GM19467 (cell line): Measurements from ENCODE around the gene PPP6R2.

ENCODE experiments used
- ATAC-seq: cut with Tn5 transposase; IDR thresholded peaks from one replicate; pipeline ENCODE4 v1.9.1; 2021; ENCODE audit warnings: mild to moderate bottlenecking, moderate library complexity; ENCODE audit not compliant: unreplicated experiment

The PPP6R2 gene, protein sequence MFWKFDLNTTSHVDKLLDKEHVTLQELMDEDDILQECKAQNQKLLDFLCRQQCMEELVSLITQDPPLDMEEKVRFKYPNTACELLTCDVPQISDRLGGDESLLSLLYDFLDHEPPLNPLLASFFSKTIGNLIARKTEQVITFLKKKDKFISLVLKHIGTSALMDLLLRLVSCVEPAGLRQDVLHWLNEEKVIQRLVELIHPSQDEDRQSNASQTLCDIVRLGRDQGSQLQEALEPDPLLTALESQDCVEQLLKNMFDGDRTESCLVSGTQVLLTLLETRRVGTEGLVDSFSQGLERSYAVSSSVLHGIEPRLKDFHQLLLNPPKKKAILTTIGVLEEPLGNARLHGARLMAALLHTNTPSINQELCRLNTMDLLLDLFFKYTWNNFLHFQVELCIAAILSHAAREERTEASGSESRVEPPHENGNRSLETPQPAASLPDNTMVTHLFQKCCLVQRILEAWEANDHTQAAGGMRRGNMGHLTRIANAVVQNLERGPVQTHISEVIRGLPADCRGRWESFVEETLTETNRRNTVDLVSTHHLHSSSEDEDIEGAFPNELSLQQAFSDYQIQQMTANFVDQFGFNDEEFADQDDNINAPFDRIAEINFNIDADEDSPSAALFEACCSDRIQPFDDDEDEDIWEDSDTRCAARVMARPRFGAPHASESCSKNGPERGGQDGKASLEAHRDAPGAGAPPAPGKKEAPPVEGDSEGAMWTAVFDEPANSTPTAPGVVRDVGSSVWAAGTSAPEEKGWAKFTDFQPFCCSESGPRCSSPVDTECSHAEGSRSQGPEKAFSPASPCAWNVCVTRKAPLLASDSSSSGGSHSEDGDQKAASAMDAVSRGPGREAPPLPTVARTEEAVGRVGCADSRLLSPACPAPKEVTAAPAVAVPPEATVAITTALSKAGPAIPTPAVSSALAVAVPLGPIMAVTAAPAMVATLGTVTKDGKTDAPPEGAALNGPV

DNA sequence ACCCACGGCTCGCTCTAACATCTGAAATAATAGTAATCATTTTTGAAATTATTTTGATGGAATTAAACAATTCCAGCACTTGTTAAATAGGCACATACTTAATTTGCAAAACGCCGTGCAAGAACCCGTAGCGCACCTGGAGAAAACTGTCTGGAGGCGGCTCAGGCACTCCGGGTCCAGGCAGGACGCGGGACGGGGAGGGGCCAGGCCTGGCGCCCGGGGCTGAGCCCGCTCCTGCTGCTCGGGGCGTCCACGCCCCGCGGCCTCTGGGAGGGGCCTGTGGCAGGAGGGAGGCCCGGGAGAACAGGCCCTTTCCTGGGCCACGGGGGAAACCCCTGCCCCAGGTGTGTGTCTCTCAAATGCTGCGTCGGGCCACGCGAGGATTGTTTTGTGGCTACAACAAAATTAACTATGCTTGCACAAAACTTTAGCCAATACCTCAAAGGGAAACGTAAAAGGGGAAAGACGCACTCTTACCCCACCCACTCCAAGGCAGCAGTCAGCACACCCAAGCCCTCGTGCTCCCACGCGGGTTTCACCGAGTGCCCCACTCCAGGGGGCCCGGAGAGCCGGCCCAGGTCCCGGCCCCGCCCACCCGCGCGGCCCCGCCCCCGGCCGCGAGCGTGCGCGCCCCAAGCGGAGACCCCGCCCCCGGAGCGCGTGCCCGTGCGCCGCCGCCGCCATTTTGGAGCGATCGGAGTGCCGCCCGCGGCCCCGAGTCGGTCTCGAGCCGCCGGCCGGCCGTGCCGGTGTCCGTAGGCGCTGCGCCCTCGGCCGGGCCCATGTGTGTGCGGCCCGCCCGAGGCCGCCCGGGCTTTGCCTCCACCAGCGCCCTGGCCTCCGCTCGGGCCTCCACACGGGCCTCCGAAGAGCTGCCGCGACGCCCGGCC lies at the start of gene PPP6R2:
TSS of gene PPP6R2 (plus strand) at position 677 of the 890 bp plus-strand sequence. CDS start 50,582 bp downstream, outside the sequence.
- ATAC-seq: peak; percentile 59

DNA sequence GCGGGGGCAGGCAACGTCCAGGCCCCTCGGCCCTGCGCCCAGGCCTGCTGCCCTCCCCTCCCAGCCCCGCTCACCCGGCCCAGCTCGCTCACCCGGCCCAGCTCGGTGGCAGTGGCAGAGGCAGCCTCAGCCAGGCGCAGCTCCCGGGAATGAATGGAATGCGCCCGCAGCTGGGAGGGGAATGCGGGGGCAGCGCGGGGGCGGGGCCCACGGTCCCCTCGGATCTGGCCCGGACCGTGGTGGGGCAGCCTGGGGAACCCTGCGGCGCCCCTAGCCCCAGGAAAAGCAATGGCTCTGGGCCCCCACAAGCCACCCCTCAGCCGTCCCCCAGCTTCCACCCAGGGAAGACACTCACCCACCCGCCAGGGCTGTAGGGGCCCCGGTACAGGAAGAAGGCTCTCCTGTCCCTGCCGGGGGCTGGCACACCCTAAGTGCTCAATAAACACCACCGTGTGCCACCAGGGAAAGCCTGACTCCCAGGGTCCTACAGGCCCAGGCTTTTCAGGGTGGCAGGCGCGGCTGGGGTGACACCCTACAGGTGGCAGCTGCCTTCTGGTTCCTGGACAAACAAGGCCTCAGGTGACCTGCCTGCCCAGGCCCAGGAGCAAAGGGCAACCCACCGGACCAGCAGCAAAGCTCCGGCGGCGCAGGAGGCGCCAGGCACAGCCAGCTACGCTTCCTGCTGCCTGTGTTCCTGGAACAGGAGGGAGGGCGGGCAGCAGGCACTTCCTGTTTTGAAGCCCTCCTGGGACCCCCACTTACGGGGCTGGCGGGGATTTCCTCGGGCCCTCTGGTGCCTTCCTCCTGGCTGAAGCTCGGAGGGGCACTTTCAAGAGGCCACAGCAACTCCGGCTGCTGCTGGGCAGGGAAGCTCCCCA lies 49.4 kb upstream of the PPP6R2 start:
- ATAC-seq: no peak

DNA sequence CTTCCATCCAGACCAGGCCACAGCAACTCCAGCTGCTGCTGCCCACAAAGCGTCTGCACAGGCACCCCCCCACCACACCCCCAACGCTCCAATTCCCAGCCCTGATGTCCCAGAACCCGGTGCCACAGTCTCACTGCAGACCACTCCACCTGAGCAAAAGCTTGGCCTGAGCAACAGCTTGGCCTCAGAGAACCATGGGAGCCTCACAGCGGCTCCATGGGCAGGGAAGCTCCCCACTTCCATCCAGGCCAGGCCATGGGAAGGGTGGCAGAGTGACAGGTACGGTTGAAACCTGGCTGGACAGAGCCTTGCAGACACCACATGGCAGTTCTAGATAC lies 48.8 kb upstream of the PPP6R2 start:
- no peak for ATAC-seq

DNA sequence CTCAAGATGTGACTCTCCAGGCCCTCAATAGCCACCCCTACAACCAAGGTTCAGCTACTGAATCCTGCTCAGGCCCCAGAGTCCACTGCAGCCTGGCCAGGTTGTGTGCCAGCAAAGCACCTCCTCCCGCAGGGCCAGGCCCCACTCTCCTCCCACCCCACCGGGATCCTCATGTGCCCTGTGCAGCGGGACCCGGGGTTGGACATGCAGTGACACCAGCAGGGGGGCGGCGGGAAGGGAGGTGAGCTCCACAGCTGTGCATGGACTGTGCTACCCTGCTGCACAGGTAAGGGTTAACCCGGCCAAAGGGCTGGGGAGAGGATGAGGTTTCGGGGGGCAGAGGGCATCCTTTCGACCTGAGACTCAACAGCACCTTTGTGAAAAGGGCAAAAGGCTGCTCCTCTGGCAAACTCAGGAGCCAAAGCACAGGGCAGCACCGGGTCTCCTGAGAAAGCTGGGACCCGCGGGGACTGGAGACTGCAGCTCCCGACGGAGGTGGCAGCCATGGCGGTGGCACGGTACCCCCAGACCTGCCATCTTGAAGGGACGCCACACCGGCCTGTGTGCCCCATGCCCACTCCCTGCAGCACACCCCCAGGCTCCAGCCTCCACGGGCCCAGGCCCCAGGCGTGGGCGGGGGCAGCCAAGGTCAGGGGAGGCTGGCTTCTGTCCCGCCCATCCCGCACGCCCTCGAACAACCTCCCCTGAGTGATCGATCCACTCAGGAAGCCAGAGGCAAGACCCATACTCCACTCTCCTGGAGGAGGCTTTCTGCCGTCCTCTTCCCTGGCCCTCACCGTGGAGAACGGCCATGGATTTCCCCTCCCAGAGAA lies 46.3 kb upstream of the PPP6R2 start:
- ATAC-seq: no peak

DNA sequence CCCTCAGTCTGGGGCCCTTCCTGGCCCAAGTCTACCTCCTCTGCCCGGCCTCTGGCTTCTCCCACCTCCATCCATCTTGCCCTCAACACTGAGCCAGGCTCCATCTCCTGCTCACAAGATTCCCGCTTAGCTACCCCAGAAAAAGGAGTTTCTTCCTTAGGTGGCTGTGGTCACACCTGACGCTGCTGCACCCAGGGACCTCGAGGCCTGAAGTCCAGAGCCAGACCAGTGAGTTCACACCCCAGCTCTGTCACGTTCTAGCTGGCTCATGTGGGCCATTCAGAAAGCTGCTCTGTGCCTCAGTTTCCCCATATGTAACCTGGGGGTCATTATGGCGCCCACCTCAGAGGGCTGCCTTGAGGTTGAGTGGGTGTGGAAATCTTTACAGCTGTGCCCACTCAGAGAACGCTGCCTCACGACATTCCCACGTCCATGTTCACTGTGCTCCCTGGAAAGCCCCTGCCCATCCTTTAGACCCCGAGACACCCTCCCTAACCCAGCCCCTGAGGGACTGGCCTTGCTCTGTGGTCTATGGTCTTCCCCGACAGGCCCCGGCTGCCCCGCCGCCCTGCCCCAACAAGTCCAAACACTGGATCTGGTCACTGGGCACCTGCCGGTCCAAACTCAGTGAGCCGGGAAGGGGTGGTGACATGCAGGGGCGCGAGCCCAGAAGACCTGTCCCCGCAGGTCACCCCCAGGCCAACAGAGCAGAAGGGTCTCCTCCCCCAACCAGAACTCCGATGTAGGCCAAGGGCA lies 45.4 kb upstream of the PPP6R2 start:
- no peak for ATAC-seq

DNA sequence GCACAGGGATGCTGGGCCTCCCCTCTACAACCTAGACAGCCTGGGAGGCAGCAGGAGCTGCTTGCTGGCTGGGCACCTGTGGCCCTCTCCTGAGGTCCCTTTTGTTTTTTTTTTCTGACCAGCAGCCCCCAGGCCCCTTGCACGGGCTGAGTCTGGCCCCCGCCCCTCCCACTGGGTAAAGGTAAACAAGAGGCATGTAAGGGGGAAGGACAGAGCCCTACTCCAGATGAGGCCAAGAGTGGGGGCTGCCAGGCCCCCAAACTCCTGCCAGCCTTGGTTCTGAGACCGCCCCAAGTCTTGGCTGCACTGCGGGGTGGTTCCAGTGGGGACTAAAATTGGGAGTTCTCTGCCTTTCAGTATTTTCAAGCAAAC lies 44.9 kb upstream of the PPP6R2 start:
- ATAC-seq: no peak

DNA sequence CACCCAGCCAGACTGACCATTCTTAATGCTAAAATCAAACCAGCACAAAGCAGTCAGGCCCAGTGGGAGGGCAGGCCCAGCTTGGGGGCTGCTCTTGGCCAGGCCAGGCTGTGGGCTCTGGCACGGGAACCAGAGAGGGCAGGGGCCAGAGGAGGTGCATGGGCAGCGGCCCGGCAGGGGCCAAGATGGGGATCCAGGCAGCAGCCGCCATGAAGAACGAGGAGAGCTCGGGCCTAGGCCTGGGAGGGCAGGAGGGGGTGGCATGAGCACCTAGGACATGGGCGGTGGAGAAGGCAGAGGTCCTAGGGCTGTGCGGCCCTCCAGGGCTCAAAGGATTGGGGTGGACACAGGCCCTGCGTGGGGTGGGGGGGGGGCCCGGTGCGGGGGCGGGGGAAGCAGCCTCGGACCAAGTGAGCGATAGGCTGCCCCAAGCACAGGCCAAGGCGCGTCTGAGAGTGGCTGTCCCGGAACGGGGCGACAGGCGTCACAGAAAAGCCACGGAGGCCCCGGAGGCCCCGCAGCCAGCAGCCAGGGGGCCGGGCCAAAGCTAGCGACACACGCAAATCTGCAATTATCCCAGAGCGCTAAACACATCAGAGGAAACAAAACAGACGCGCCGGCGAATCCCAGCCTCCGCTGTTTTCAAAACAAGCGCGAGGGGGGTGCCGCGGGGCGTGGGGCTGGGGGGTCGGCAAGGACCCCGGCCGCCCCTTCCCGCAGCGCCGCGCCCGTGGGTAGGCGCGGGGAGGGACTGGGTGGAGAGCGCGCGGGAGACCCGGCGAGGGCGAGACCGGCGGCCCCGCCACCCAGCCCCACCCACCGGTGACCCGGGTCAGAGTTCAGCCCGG lies 44.0 kb upstream of the PPP6R2 start:
- ATAC-seq: no peak

DNA sequence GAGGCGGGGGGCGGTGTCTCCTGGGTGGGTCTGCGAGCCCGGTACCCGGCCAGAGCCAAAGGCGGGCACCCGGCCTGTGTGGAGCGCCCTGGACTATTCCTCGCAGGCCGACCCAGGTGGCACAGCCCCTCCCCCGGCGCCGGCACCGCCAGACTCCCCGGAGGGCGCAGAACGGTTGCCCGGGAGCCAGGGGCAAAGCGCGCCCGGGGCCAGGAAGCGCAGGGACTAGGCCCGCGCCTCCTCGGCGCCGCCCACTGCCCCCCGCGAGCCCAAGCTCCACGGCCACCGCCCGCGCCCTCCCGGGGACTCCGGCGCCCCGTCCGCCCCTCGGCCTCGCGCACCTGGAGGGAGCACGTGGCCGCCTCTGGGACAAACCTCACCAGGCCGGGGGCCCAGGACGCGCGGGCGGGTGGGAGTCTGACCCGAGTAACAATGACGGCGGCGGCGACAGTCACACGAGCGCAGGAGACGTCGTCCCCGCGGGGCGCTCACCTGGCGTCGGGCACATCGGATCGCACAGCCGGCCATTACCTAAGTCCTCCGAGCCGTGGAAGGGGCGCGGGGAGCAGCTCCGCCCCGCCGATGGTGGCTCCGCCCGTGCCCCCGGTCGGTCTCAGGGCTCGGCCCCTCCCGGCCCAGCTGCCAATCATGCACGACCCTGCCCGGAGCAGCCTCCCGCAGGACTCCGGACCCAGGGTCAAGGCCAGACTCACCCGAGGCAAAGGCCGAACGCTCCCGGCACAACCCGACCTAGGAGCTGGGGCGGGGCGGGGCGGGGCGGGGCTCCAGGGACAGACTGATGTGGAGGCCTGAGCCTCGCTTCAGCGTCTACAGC lies 43.1 kb upstream of the PPP6R2 start:
- ATAC-seq: no peak

DNA sequence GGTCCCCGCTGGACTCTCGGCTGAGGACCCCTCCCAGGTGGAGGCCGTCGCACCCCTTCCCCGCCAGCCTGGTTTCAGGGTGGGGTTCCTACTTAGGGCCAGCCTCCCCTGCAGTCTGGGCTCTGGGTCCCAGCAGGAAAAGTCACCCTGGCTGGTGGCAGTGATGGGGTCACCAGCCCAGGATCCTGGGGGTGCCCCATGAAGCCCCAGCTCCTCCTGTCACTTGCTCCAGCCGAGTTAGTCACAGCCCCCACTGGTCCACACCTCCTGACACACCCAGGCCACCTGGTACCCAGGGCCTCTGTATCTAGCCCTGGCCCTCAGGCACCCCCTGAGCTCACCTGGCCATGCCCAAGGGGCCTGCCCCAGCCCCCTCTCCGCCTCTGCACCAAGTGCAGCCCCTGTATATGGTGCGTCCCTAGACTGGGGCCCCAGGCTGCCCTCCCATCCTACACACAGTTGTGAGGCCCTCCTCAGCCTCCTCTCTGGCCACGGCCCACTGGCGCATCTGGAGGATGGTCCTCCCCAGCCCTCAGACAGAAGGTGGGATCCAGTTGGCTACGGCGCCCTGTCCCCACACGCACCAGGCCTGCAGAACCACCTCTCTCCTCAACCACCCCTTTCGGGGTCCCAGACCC lies 42.4 kb upstream of the PPP6R2 start:
- no peak for ATAC-seq

DNA sequence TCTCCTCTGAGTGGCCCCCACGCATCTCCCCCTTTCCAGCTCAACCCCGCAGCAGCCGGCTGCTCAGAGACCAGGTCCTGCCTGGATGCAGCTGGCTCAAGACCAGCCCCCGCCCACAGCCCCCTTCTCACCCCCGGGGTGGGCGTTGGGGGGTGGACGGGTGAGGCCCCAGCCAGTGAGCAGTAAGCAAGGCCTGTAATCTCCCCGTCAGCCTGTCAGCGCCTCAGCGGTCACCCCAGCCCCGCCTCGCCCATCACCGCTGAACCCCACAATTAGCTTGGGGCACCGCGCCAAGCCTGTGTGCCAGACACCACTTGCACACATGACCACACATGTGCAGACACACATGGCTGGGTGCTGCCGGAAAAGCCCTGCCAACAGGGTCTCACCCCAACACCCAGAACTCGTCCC lies 41.5 kb upstream of the PPP6R2 start:
- ATAC-seq: no peak

DNA sequence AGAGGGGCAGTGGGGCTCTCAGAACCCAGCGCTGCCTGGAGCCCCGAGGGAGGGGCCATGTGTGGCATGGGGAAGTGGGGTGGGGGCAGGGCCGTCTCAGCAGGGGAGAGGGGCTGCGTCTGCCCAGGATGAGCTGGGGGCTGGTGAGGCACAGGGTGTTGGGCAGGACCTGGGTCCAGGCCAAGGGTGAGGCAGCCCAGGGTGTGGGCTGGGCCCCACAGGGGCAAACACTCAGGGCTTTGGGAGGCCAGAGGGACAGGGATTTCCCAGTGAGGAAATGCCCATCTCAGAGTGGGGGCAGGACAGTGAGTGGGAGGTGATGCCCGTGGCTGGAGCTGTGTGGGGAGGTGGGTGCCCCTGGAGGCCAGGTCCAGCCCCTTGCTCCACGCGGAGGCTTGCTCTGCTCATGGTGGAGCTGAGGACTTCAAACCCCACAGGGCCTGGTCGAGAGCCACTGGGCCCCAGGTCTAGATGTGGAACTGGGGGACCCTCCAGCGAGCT lies 41.0 kb upstream of the PPP6R2 start:
- no peak for ATAC-seq

DNA sequence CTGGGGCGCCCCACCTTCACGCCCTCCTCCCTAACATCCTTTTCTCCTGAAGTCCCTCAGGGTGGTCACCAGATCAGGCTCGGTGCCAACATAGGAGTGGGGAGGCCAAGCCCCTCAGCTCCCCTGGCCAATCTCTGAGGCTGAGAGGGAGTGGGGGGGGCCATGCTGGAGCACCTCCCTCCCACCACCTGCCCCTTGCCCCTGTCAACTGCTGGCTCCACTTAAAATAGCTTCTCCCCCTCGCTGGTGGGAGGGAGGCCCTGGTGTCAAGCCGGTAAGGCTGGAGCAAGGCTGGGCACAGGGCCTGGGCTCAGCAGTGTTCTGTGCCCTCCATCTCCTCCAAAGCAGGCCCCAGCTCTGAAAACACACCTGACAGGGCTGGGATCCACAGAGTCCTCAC lies 40.6 kb upstream of the PPP6R2 start:
- ATAC-seq: no peak

DNA sequence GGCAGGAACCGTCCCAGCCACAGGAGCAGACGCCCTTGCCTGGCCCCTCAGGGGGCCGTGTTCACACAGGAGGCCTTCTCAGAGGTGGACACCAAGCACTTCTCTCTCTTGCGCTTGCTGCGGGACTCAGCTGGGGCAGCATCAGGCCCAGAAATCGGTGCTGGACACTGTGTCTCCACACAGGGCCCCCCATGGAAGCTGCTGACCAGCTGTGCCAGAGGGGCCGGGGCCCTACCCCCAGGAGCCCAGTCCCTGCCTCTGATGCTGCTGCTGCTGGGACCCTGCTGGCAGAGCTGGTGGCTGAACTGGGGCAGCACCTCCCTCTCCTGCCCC lies 39.6 kb upstream of the PPP6R2 start:
- ATAC-seq: no peak

DNA sequence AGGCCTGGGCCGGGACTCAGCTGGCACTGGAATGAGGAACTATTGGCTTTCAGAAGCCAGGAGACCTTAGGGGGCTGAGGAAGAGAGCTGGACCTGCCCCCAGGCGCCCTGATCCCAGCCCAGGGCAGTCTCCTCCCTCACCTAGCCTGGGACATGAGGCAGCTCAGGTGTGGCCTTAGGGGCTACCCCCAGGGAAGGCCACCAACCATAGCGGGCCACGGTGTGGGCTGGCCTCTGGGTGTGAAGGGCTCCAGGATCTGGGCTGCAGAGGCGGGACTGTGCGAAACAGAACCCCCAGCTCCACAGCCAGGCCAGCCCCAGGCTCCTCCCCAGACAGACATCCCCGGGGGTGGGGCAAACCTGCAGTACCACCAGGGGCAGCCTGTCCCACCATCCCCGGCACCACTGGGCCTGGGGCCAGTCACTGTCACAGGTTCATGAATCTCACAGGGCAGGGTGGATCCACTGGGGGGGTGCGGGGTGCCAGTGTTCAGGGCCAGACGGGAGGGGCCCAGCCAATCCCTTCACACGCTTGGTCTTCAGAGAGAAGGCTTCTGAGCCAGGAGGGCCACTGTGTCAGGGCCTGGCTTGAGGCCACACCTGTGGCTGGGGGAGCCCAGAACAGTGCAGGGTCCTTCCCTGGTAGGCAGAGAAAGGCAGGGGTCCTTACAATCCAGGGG lies 39.1 kb upstream of the PPP6R2 start:
- ATAC-seq: no peak

DNA sequence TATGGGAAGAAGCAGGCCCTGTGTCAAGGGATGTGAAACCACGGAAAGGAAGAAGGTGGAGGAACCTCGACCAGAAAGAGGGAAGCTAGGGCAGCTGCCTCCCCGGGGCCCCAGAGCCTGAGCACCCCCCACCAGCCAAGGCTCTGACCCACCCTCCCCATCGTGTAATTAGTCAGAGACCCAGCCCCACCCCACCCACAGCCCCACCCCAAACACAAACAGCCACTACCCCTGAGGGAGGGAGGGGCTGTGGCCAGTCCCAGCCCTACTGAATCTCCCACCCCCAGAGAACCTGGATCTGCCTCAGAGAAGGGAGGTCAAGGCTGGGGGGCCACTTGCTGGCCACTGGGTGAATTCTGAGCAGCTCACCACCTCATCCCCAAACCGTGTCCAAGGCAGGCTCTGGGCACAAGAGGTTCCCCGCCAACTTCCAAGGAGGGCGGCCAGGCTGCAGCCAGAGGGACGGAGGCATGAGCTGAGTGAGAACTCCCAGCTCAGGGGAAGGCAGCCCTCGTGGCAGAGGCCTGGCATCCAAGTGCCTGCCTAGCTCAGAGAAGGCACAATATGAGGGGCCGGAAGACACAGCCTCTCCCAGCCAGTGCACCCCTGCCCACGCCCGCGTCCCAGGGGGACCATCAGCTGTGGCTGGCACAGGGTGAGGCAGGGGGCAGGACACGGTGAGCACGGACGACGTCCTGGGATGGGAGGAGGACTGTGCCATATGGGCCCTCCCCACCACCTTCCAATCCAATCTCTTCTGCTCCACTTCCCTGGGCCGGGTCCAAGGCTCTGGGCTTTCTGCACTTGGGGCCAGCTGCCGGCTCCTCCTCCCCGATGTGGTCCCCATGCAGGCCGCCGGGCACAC lies 38.4 kb upstream of the PPP6R2 start:
- ATAC-seq: no peak
